ENCODE data around the gene VKORC1. TPM values are rescaled to one million over a fixed set of nuclear protein-coding genes. Genes with fewer than 3 reads are reported as not detected.

VKORC1 gene
- total RNA-seq, 2 donors from 2014 or later: 52.2 to 55.6 TPM

DNA sequence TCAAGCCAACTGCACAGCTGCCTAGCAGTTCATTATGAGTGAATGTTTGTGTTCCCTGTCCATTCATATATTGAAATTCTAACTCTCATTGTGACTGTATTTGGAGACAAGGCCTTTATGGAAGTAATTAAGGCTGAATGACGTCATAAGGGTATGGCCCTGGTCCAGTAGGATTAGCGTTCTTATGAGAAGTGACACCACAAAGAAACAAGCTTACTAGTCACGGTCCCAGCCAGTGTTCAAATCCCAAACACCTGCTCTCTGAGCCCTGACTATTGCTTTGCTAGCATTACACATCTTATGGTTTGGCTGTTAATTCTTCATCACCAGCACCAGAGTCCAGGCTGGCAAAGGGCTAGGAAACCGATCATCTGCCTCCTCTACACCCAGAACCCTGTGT lies 22.7 kb downstream of the VKORC1 start:
- peaks cover 45% of the 10 kb centered on the region for H3K4me1 Mint-ChIP-seq (ENCODE audit: low read depth)

DNA sequence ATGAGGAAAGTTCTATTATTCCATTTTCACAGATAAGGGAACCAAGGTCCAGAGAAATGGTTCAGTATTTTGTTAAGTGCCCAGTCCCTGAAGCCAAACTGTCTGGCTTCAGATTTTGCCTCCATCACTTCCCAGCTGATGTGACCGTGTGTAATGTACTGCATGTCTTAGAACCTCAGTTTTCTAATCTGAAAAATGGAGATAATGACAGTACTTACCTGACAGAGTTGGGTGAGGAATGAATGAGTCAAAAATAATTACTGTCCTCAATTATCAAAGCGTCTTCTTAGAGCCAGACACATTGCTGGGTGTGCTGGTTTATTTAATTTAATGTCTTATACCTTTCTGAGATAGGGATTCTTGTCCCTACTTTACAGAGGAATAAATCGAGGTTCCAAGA lies 27.3 kb downstream of the VKORC1 start:
- Mint-ChIP-seq H3K9me3 (no peaks in the 10 kb centered on the region), H3K4me1 (ENCODE audit: low read depth) (peaks cover 53% of the 10 kb centered on the region), H3K27ac (no peak overlapping the region), H3K4me3 (no peak overlapping the region), H3K36me3 (ENCODE audit: insufficient read depth in 2 of 2) (peaks cover 0 to 7% of the 10 kb centered on the region in 2 donors), H3K27me3 (ENCODE audit: low read depth) (no peaks in the 10 kb centered on the region)
- ATAC-seq (replicated peaks in 1 of 2) (no peak), DNase-seq (no peak)

More for the DNA sequence above, 22.7 kb downstream of the VKORC1 start:
- DNase-seq (no peak), ATAC-seq (replicated peaks in 1 of 2) (no peak)
- peaks cover 2 to 5% of the 10 kb centered on the region in 2 donors for H3K36me3 Mint-ChIP-seq (ENCODE audit: insufficient read depth in 2 of 2)
- H3K27ac Mint-ChIP-seq: peak overlapping the region; percentile 93
- no peaks in the 10 kb centered on the region for H3K9me3 Mint-ChIP-seq
- H3K27me3 Mint-ChIP-seq (ENCODE audit: low read depth): no peaks in the 10 kb centered on the region
- peak overlapping the region; percentile 90 to 100 for H3K4me3 Mint-ChIP-seq

DNA sequence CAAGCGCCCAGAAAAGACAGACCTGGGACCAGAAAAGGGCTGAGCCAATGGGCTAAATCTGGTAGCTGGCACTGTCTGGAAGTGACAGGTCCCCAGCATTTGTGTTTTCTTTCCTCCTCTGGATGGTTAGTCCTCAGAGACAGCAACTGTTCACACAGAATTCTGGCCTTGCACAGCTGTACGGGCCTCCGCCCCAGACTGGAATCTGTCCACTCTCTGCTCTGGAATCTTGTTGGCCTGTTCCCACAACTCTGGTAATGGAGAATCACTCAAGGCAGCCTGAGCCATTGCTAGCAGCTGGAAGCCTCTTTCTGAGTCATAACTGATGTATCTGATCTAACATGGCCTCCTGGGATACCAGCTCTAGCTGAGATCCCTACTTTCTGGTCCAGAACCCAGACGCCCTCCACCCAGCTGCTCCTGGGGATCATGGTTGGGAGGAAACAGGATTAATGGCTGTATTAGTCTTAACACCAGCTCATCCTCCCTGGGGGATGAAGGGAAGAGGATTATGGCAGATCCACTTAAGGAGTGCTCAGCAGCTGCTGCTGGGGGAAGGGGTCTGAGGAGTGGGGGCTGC lies 29.6 kb downstream of the VKORC1 start:
- ATAC-seq (replicated peaks in 1 of 2) (no peak), DNase-seq (no peak)
- peak overlapping the region; percentile 78 for H3K27ac Mint-ChIP-seq
- peaks cover 0 to 11% of the 10 kb centered on the region in 2 donors for H3K36me3 Mint-ChIP-seq (ENCODE audit: insufficient read depth in 2 of 2)
- H3K27me3 Mint-ChIP-seq (ENCODE audit: low read depth): no peaks in the 10 kb centered on the region
- H3K4me1 Mint-ChIP-seq (ENCODE audit: low read depth): peaks cover 42% of the 10 kb centered on the region
- peak overlapping the region; percentile 56 to 73 for H3K4me3 Mint-ChIP-seq
- no peaks in the 10 kb centered on the region for H3K9me3 Mint-ChIP-seq

DNA sequence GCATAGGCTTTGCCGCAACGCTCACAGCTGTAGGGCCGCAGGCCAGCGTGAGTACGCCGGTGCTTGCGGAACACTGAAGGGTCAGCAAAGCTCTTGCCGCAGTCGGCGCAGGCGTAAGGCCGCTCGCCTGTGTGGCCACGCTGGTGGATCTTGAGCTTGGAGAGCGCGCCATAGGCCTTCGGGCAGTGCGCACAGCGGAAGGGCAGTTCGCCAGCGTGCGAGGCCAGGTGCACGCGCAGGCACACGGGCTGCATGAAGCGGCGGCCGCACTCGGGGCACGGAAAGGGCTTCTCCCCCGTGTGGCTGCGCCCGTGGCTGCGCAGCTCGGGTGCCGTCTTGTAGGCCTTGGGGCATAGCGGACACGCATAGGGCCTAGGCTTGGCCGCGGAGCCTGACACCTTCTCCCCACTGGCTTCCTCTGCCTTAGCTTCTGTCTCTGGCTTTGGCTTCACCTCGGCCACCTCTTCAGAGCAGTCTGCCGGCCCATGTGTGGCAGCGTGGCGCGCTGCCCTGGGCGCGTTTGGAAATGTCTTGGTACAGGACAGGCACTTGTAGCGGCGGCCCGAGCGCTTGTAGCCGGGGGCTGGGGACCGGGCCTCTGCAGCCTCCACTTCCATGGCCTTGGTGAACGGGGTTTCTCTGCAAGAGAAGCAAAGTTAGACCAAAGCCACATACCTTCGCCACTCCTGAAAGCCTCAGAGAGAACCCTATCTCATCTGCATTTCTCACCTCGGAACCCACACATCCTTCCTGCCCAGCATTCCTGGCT lies 30.6 kb downstream of the VKORC1 start:
- ATAC-seq (replicated peaks in 1 of 2): peak; percentile 41 to 58
- Mint-ChIP-seq H3K27ac (peak overlapping the region; percentile 78), H3K27me3 (ENCODE audit: low read depth) (no peaks in the 10 kb centered on the region), H3K4me3 (peak overlapping the region; percentile 56 to 73), H3K9me3 (no peaks in the 10 kb centered on the region), H3K36me3 (ENCODE audit: insufficient read depth in 2 of 2) (peaks cover 0 to 11% of the 10 kb centered on the region in 2 donors), H3K4me1 (ENCODE audit: low read depth) (peaks cover 37% of the 10 kb centered on the region)
- DNase-seq: no peak

DNA sequence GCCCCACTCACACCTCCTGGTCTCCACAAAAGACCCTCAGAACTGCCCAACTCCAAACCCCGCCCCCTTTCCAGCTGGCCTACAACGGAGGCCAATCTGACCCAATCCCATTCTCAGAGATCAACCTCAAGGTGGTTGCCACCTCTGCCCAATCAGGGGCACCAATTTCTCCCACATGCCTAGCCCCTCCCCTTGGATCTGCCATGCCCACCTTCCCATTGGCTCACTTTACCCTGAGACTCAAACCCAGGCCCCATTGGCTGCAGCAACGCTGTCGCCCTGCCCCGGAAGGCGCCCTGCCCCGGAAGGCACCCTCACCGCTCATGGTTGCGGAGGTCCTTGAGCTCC lies 31.1 kb downstream of the VKORC1 start:
- Mint-ChIP-seq H3K36me3 (ENCODE audit: insufficient read depth in 2 of 2) (peaks cover 0 to 11% of the 10 kb centered on the region in 2 donors), H3K27ac (no peak overlapping the region), H3K4me1 (ENCODE audit: low read depth) (peaks cover 33% of the 10 kb centered on the region), H3K4me3 (peak overlapping the region; percentile 8 to 73), H3K9me3 (no peaks in the 10 kb centered on the region), H3K27me3 (ENCODE audit: low read depth) (no peaks in the 10 kb centered on the region)
- ATAC-seq (replicated peaks in 1 of 2) (no peak), DNase-seq (no peak)

DNA sequence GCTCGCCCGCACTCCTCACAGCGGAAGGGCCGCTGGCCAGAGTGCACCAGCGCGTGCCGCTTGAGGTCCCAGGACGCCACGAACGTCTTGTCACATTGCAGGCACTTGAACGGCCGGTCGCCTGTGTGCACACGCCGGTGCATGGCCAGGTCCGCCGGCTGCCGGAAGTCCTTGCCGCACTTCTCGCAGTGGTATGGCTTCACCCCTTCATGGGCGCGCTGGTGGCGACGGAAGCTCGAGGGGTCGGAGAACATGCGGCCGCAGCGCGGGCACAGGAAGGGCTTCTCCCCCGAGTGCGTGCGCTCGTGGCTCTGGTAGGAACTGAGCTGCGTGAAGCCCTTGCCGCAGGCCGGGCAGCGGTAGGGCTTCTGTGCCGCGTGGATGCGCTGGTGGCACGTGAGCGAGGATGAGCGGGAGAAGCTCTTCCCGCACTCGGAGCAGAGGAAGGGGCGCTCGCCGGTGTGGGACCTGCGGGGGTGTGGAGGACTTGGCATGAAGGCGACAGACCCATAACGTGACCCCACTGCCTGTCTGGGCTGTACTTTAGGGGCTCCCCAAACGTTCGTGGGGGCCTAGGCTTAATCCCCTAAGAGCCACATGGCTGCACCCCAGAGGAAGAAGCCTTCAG lies 32.7 kb downstream of the VKORC1 start:
- Mint-ChIP-seq H3K9me3 (no peaks in the 10 kb centered on the region), H3K27ac (no peak overlapping the region), H3K27me3 (ENCODE audit: low read depth) (no peaks in the 10 kb centered on the region), H3K4me1 (ENCODE audit: low read depth) (peaks cover 33% of the 10 kb centered on the region), H3K4me3 (no peak overlapping the region), H3K36me3 (ENCODE audit: insufficient read depth in 2 of 2) (peaks cover 0 to 11% of the 10 kb centered on the region in 2 donors)
- no peak for ATAC-seq (replicated peaks in 1 of 2)
- DNase-seq: no peak

DNA sequence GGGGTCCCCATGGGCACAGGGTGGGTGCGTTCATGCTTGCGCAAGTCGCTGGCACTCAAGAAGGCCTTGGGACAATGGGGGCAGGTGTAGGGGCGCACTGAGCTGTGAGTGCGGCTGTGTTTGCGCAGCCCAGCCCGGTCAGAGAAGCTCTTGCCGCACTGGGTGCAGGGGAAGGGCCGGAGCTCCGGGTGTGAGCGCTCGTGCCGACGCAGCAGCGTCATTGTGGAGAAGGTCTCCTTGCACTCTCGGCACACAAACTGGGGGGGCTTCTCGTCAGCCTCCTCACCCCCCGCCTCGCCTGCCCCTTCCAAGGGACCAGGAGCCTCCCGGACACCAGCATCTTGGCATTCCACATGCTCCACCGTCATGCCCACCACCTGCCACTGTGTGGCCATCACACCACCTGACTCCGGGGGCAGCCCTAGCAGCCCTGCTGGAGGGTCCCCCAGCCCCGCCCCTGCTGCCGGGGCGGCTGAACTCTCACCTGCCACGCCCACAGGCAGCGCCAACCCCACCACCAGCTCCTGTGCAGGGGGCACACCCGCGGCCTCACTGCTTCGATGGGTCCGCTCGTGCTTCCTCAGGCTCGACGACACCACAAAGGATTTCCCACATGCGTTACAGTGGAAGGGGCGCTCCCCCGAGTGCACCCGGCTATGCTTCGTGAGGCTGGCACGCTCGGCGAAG lies 33.3 kb downstream of the VKORC1 start:
- H3K27ac Mint-ChIP-seq: no peak overlapping the region
- DNase-seq (no peak), ATAC-seq (replicated peaks in 1 of 2) (no peak)
- no peak overlapping the region for H3K4me3 Mint-ChIP-seq
- no peaks in the 10 kb centered on the region for H3K9me3 Mint-ChIP-seq
- H3K27me3 Mint-ChIP-seq (ENCODE audit: low read depth): no peaks in the 10 kb centered on the region
- H3K4me1 Mint-ChIP-seq (ENCODE audit: low read depth): peaks cover 31% of the 10 kb centered on the region
- H3K36me3 Mint-ChIP-seq (ENCODE audit: insufficient read depth in 2 of 2): peaks cover 0 to 11% of the 10 kb centered on the region in 2 donors

DNA sequence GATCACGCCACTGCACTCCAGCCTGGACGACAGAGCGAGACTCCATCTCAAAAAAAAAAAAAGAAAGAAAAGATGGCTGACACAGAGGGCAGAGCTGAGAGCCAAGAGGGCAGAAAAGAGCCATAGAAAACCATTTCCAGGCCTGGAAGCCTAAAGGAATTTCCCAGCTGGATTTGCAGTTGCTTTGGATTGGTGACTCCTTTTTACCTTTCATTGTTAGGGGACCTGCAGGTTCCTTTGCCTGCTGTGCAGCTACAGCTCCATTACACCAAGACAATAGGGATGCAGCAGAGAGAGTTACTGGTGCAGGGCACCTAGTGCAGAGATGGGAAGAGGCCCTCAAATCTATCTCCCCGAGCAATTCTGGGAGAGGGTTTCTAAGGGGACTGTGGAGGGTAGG lies 39.0 kb downstream of the VKORC1 start:
- DNase-seq: no peak
- no peaks in the 10 kb centered on the region for H3K36me3 Mint-ChIP-seq (ENCODE audit: insufficient read depth in 2 of 2)
- no peak overlapping the region for H3K4me3 Mint-ChIP-seq
- ATAC-seq (replicated peaks in 1 of 2): no peak
- peaks cover 19% of the 10 kb centered on the region for H3K4me1 Mint-ChIP-seq (ENCODE audit: low read depth)
- H3K27me3 Mint-ChIP-seq (ENCODE audit: low read depth): no peaks in the 10 kb centered on the region
- no peaks in the 10 kb centered on the region for H3K9me3 Mint-ChIP-seq
- no peak overlapping the region for H3K27ac Mint-ChIP-seq

DNA sequence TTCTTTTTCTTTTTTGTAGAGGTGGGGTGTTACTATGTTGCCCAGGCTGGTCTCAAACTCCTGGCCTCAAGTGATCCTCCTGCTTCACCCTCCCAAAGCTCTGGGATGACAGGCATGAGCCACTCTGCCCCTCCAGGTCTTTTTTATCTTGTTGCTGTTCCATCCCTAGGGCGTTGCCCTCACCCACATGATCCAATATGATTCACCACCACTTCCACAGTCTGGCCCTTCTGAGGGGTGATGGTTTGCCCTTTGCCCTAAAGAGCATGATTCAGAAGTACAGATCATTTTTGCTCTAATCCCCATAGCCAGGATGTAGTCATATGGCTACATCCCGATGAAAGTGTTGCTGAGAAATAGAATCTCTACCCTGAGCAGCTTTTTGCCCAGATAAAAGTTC lies 42.5 kb downstream of the VKORC1 start:
- Mint-ChIP-seq H3K36me3 (ENCODE audit: insufficient read depth in 2 of 2) (no peaks in the 10 kb centered on the region), H3K27me3 (ENCODE audit: low read depth) (no peaks in the 10 kb centered on the region), H3K9me3 (no peaks in the 10 kb centered on the region), H3K4me1 (ENCODE audit: low read depth) (peaks cover 19% of the 10 kb centered on the region), H3K27ac (no peak overlapping the region), H3K4me3 (no peak overlapping the region)
- DNase-seq (peak; percentile 16 to 22), ATAC-seq (replicated peaks in 1 of 2) (peak; percentile 74 to 92)

DNA sequence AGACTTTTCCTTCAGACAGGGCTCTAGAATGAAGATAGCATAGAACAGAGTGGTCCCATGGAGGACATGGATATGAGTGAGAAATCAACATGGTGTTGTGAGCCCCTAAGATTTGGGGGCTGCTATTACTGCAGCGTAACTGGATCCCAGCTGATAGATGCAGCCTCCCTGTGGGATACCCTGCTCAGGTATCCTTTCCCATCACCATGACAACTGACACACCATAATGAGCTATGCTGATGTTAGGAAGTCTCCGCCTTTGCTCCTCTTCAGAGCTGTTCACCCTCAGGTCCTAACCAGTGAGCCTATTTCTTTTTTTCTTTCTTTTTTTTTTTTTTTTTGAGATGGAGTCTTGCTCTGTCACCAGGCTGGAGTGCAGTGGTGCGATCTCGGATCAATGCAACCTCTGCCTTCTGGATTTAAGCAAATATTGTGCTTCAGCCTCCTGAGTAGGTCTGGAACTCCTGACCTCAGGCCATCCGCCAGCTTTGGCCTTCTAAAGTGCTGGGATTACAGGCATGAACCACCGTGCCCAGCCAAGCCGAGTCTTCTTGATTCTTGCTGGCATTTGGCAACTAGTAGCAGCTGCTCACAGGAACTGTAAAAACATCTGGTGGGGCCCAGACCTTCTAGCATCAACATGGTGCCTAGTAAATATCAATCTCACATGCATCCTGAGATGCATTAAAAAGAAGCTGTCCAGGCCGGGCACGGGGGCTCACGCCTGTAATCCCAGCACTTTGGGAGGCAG lies 44.1 kb downstream of the VKORC1 start:
- DNase-seq: no peak
- ATAC-seq (replicated peaks in 1 of 2): no peak
- no peaks in the 10 kb centered on the region for H3K27me3 Mint-ChIP-seq (ENCODE audit: low read depth)
- no peaks in the 10 kb centered on the region for H3K36me3 Mint-ChIP-seq (ENCODE audit: insufficient read depth in 2 of 2)
- H3K4me1 Mint-ChIP-seq (ENCODE audit: low read depth): peaks cover 19% of the 10 kb centered on the region
- H3K4me3 Mint-ChIP-seq: no peak overlapping the region
- H3K27ac Mint-ChIP-seq: no peak overlapping the region
- peaks cover 0 to 2% of the 10 kb centered on the region in 2 donors for H3K9me3 Mint-ChIP-seq

DNA sequence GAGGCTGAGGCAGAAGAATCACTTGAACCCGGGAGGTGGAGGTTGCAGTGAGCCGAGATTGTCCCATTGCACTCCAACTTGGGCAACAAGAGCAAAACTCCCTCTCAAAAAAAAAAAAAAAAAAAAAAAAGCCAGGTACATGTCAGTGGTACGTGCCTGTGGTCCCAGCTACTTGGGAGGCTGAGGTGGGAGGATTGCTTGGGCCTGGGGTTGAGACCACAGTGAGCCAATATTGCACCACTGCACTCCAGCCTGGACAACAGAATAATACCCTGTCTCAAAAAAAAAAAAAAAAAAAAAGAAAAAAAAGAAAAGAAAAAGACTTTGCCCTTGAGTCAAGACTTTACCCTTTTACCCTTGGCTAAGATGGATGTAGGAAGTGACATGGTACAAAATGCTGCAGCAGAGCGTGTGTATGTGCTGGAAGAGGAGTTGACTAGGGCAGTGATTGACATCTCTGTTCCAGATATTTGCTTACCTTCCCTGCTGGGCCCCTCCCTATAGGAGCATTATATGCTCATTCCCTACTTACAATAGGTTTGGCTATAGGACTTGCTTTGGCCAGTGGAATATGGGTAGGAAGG lies 50.6 kb downstream of the VKORC1 start:
- Mint-ChIP-seq H3K27ac (no peak overlapping the region), H3K27me3 (ENCODE audit: low read depth) (no peaks in the 10 kb centered on the region), H3K9me3 (peaks cover 0 to 2% of the 10 kb centered on the region in 2 donors), H3K4me3 (no peak overlapping the region), H3K36me3 (ENCODE audit: insufficient read depth in 2 of 2) (no peaks in the 10 kb centered on the region), H3K4me1 (ENCODE audit: low read depth) (no peaks in the 10 kb centered on the region)
- ATAC-seq (replicated peaks in 1 of 2): no peak
- DNase-seq: no peak

DNA sequence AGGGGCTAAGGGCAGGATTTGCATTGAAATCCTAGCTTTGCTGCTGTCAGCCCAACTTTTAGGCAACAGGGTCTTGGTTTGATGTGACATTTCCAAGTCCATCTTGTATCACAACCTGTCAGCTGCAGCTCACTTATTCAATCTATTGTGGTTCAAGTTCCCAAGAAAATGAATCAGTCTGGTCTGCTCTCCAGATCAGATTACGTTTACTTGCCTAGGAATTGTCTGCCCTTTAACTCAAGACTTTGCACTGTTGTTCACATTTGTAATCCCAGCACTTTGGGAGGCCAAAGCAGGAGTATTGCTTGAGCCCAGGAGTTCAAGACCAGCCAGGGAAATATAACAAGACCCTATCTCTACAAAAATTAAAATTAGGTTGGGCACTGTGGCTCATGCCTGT lies 51.2 kb downstream of the VKORC1 start:
- no peaks in the 10 kb centered on the region for H3K27me3 Mint-ChIP-seq (ENCODE audit: low read depth)
- ATAC-seq (replicated peaks in 1 of 2): no peak
- DNase-seq: no peak

More for the DNA sequence above, 51.2 kb downstream of the VKORC1 start:
- H3K36me3 Mint-ChIP-seq (ENCODE audit: insufficient read depth in 2 of 2): no peaks in the 10 kb centered on the region
- H3K9me3 Mint-ChIP-seq: peaks cover 0 to 2% of the 10 kb centered on the region in 2 donors
- H3K4me1 Mint-ChIP-seq (ENCODE audit: low read depth): no peaks in the 10 kb centered on the region
- H3K27ac Mint-ChIP-seq: no peak overlapping the region
- H3K4me3 Mint-ChIP-seq: no peak overlapping the region

All from activated T-cell treated with anti-CD3 and anti-CD28 coated beads, Interleukin-2, amount 50 U/mL, for 72 hours (primary cell).